SH-SY5Y (cell line): ENCODE results near the gene TSHZ1.

Source experiments
- GATA2 ChIP-seq: IDR thresholded peaks from 2 replicates; pipeline ENCODE4 v1.6.1; 2011; ENCODE audit warnings: mild to moderate bottlenecking, low read depth, low read length
- GATA3 ChIP-seq: IDR thresholded peaks from 2 replicates; pipeline ENCODE4 v1.6.1; 2011; ENCODE audit warnings: low read depth, mild to moderate bottlenecking, low read length, moderate library complexity

TSHZ1 gene

DNA sequence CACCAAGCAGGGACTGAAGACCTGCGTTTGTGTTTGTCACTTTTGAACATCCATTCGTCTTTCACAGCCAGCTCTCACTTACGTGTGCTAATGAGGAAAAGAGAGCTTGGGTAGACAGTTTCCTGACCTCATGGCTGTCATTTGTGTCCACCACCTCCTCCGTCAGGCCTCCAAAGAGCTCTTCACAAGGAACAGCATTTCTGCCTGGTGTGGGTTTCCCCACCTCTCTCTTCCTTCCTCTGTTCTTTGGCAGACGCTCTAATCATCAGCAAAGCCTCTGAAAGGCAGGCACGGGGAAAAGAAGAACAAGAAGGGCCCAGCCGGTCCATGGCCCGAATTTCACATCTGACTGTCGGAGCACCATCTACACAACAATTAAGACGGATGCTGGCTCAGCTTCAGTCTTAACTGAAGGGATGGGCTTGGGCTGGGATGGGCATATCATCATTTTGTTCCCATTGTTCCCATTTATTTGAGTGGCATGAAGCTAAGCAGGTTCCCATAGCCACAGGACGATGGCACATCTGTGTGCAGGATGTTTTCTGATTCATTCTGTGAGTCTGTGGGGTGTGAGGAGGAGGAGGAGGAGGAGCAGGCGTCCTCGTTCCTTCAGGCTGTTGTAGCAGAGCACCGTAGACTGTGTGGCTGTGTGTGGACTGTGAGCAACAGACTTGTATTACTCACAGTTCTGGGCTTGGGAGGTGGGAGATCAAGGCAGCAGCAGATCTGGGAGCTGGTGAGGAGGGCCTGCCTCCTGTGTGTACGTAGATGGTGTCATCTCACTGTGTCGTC is 66.4 kb downstream of the TSHZ1 start:
- TF ChIP-seq GATA3: no peak
- no peak for TF ChIP-seq GATA2

DNA sequence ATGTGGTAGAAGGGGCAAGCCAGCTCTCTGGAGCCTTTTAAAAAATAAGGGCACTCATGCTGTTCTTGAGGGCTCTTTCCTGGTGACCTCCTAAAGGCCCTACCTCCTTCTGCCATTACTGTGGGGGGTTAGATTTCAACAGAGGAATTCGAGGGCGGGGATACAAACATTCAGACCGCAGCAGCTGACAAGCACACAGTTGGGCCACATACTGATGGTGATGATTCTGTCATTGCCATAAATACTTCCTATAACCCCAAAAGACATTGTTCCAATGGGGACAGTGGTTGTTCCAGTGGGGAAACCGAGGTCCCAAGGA is 67.0 kb downstream of the TSHZ1 start:
- no peak for TF ChIP-seq GATA2
- no peak for TF ChIP-seq GATA3

DNA sequence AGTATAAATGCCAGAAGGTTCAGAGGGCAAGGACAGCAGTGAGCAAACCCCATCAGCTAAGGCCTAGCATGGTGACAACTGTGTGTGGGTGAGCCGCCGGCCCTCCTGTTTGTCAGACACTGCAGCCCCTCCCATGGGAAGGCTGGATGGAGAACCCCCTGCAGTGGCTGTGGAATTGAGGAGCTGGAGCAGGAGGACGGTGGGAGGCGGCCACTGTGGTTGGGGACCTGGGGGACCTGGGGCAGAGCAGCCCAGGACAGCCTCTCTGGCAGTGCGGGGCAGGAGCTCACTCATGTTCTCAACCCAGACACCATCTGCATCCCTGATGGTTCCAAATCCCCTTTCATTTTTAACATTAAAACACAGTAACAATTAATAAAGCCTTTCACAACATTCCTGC is 68.8 kb downstream of the TSHZ1 start:
- TF ChIP-seq GATA2 (no peak), GATA3 (no peak)

DNA sequence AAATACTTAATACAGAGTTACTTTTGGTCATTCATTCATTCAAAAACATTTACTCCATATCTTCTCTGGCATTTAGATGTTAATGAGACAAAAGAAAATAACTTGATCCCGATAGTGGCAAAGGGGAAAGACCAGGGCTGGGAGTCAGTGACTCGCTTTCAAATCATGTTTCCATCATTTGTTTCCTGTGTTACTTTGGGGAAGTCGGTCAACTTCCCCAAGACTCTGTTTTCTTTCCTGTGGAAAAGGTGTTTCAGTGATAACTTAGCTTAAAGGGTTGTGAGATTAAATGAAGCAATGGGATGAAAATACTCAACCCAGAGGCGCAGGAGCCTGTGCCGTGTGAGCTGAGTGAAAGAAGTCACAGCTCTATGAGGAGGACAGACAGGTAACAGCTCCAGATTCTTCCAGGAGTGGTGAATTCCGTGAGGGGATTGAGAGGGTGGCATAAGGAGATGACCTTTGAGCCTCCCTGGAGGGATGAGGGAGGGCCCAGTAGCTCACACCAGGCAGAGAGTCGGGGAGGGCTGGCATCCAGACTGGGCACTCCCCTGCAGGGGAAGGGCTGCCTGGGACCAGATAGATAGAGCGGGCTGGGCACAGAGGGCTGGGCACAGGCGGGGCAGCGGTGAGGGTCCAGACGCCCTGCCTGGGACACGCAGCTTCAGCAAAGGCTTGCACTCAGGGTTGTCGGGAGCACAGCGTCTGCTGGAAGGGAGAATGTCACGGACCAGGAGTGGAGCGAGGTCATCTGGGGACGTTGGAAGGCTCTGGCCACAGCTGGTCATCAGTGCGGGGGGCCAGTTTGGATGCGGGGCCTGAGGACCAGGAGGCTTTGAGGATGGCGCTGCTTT is 70.1 kb downstream of the TSHZ1 start:
- TF ChIP-seq GATA2 (no peak), GATA3 (no peak)

DNA sequence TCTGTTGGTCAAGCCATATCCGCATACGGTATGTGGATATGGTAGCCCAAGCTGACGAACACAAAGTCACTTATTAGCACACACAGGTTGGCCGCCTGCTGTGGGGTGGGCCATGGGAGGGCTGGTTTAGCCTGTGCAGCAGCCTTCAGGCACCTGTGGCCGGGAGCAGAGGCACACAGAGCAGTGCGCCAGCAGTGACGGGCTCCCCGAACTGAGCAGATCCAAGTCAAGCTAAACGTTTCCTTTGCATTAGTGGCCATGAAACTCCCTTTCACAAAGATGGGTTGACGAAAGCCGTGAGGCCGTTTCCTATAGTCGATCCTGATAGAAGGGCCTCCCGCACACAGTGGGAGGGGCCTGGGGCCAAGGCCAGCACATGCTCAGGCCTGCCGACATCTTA is 72.1 kb downstream of the TSHZ1 start:
- TF ChIP-seq GATA2 (no peak), GATA3 (no peak)

DNA sequence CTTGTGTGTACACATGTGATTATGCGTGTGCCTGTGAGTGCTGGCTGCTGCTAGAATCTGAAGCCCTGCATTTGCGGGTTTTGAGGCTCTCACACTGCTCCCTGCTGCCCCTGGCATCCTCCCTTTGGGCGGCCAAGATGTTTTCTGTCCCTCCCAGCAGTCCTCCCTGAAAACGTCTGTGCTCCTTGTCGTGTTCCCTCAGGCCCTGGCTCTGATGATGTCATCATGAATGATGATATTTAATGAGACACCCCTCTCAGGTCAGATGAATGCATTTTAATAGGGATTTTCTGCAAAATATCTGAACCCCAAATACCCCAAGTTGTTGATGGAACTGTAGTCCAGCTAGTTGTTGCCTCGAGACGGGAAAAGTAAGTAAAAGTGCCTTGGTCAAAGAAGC is 73.1 kb downstream of the TSHZ1 start:
- TF ChIP-seq GATA3: no peak
- no peak for TF ChIP-seq GATA2

DNA sequence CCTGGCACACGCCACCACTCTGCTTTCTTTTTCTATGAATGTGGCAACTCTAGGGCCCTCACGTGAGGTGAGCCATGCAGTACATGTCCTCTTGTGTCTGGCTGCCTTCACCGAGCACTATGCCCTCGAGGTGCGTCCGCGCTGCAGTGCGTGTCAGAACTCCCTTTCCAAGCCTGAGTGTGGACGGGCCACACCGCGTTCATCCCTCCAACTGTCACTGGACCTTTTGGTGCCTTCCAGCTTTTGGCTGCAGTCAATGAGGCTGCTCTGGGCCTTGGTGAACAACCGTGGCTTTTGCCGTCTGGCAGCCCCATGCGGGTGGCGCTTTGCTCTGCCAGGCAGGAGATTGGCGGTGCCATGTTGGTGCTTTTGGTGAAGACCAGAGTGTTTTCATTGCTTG is 74.0 kb downstream of the TSHZ1 start:
- TF ChIP-seq GATA3 (no peak), GATA2 (no peak)

DNA sequence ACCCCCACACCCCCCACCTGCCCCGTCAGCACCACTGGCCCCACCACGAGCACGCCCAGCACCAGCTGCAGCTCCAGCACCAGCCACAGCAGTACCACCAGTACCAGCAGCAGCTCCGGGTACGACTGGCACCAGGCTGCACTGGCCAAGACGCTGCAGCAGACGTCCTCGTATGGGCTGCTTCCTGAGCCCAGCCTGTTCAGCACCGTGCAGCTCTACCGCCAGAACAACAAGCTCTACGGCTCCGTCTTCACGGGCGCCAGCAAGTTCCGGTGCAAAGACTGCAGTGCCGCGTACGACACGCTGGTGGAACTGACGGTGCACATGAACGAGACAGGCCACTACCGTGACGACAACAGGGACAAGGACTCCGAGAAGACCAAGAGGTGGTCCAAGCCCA is 75.3 kb downstream of the TSHZ1 start:
- no peak for TF ChIP-seq GATA3
- no peak for TF ChIP-seq GATA2

DNA sequence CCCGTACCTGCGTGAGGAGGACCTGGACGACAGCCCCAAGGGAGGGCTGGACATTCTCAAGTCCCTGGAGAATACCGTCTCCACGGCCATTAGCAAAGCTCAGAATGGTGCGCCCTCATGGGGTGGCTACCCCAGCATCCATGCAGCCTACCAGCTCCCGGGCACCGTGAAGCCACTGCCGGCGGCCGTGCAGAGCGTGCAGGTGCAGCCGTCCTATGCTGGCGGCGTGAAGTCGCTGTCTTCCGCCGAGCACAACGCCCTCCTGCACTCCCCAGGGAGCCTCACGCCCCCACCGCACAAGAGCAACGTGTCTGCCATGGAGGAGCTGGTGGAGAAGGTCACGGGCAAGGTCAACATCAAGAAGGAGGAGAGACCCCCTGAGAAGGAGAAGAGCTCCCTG is 76.4 kb downstream of the TSHZ1 start:
- TF ChIP-seq GATA2 (no peak), GATA3 (no peak)

DNA sequence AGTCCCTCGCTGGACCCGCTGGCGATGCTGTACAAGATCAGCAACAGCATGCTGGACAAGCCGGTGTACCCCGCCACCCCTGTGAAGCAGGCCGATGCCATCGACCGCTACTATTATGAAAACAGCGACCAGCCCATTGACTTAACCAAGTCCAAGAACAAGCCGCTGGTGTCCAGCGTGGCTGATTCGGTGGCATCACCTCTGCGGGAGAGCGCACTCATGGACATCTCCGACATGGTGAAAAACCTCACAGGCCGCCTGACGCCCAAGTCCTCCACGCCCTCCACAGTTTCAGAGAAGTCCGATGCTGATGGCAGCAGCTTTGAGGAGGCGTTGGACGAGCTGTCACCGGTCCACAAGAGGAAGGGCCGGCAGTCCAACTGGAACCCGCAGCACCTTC is 77.1 kb downstream of the TSHZ1 start:
- TF ChIP-seq GATA3 (no peak), GATA2 (no peak)

DNA sequence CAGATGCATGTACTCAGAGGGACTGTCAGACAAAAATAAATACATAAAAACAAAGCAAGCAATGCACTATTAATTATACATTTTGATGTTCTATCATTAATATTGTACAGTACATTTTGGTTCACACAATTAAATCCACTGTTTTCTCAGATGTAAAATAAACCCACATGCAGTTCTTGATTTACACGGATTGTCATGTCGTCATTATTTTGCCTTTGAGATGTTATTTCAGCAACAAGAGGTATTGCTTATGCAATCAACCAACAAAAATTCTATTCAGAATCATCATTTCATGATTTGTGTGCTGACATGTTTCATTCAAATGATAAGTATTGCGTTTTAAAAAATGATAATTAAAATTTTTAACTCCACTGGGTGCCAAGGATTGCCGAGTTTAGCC is 79.2 kb downstream of the TSHZ1 start:
- no peak for TF ChIP-seq GATA3
- TF ChIP-seq GATA2: no peak

DNA sequence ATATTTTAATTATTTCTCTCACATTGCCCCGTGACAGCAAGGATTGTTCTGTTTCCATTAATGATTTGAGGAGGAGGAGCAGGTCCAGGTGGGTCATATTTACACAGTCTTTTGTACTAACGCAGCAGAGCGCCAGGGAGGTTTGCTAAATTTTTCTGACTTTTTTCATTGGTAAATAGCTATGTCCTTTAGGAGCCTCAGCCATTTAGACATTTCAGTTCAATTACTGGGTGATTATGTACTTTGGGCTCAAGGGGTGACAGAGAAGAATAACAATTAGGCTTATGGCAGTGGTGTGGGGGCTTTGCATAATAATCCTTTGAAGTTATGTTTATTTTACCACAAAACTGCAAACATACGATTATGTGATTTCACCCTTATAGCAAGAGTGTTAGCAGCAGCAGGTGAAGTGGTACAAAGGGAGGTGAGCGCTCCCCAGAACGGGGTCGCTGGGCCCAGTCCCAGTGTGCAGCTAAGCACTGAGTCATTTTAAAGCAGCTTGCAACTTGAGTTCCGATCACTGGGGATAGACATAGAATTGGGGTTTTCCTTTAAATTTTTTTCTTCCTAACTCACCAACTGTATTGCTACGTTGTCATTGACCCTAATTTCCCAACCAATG is 80.3 kb downstream of the TSHZ1 start:
- TF ChIP-seq GATA2: no peak

DNA sequence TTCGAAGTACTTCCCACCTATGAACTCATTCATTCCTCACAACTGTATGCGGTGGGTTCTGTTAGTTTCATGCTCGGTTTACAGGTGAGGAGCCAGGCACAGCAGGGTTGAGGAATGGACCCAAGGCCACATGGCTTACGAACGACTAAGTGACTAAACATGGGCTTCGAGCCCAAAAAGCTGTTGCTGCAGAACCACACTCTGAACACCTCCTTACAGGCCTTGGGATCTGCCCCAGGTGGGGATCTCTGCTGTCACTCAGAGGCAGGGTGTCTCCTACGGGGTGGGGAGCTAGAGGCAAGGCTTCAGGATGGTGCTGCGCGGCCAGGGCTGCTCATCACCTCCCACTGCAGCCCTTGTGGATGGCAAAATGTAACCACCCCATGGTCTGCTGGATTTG is 80.9 kb downstream of the TSHZ1 start:
- no peak for TF ChIP-seq GATA3
- no peak for TF ChIP-seq GATA2

DNA sequence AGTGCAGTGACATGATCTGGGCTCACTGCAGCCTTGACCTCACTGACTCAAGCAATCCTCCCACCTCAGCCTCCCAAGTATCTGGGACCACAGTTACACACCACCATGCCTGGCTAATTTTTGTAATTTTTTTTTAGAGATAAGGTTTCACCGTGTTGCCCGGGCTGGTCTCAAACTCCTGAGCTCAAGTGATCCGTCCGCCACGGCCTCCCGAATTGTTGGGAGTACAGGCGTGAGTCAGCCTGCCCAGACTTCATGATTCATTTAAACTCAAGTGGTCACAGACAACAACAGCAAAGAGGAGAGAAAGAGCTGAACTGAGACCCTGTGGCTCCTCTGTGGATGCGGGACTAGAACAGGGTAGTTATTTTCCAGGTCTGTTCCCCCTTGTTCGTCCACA is 83.0 kb downstream of the TSHZ1 start:
- TF ChIP-seq GATA2 (no peak), GATA3 (no peak)

DNA sequence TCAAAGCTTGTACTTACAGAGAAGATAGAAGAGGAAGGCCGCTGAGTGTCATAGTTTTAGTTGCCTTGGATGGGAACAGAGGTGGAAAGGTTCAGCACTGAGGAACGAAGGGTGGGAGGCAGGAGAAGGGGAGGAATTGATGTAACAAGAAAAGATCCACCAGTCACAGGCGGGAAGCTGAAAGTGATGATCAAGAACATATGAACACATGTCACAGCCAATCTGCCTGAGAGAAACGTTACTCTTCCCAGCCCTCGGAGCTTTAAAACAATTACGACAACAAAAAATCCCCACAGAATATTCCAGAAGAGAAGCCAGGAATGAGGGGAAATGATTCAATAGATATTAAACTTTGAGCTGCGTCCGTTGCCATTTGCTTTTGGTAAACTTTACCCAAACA is 87.1 kb downstream of the TSHZ1 start:
- TF ChIP-seq GATA3 (no peak), GATA2 (no peak)
